Psoas muscle (tissue), 8 donors: ENCODE data around the gene RAPGEF3. TPM values are rescaled to one million over a fixed set of nuclear protein-coding genes. Genes with fewer than 3 reads are reported as not detected.

Experiments used
- ATAC-seq, 4 donors: fragments of 200-7000 bp; cut with Tn5 transposase; one replicate each; pipeline ENCODE4 v1.9.1; 2020; ENCODE audit warnings: moderate library complexity in 3 of 4, mild to moderate bottlenecking in 2 of 4
- DNase-seq, 2 donors: peaks; one replicate each; pipeline ENCODE4 v3.0.0-alpha.2; 2020
- H3K27ac ChIP-seq: fragments of 200-600 bp; one replicate; pipeline ENCODE4 v1.8.0; 2022
- H3K27me3 ChIP-seq, 3 donors: fragments of 200-600 bp in 1 of 3; one replicate each; pipeline versions ENCODE4 v1.6.1 to v1.8.0; 2013 to 2022; ENCODE audit warnings: low read length in 2 of 3, mild to moderate bottlenecking in 2 of 3, moderate library complexity in 1 of 3; ENCODE audit not compliant: insufficient read depth in 3 of 3
- H3K36me3 ChIP-seq, 2 donors: fragments of 200-600 bp in 1 of 2; one replicate each; pipeline versions ENCODE4 v1.6.1 to v1.8.0; 2013 to 2022; ENCODE audit warnings: low read depth in 1 of 2, mild to moderate bottlenecking in 1 of 2, moderate library complexity in 1 of 2; ENCODE audit not compliant: insufficient read depth in 1 of 2
- H3K4me1 ChIP-seq: fragments of 200-600 bp; one replicate; pipeline ENCODE4 v1.8.0; 2022
- H3K4me3 ChIP-seq: fragments of 200-600 bp; one replicate; pipeline ENCODE4 v1.8.0; 2022; ENCODE audit warnings: mild to moderate bottlenecking
- H3K9me3 ChIP-seq: fragments of 200-600 bp; one replicate; pipeline ENCODE4 v1.8.0; 2022
- CTCF ChIP-seq: fragments of 200-600 bp; IDR thresholded peaks from one replicate; pipeline ENCODE4 v1.8.0; 2022; ENCODE audit warnings: antibody characterized with exemption
- WGBS, 3 donors: extraction: QIAGEN DNeasy Blood & Tissue Kit; methylation state at CpG; one replicate each; pipeline versions ENCODE4 v1.1.6 to v1.1.7; 2013; 5-methylcytosine and 5-hydroxymethylcytosine counted together
- intact Hi-C, 2 donors: fragments of 100-400 bp; cut with DNase I; formaldehyde crosslinking; loops; one replicate each; pipeline versions ENCODE4 v1.11.0 to v1.14.2; 2022
- polyA plus RNA-seq, 3 donors: library from polyadenylated mRNA; stranded (reverse); fragments of 200-250 nt; gene quantifications; one replicate each; pipeline ENCODE4 v1.2.3, GENCODE V29; 2013
- total RNA-seq, 4 donors: library from RNA; stranded (reverse); fragmentation: NEBNext Ultra II Directional in 2 of 4; extraction: Animal tissue kit (Norgen Biotek cat#: 25700) in 2 of 4; gene quantifications; one replicate each; pipeline versions ENCODE4 v1.2.1 to v1.2.4, GENCODE V29; 2021 to 2023
- donor health status: healthy with polysubstance abuse.
- donor health status: DM: no; HTN: no; CAD: no; lungs with moderate emphysema.
- donor health status: Bipolar disorder and iron deficiency.
- donor health status: healthy.
- donor health status: DM: yes; HTN: yes; CAD: no.
- donor health status: DM: no; HTN: no; CAD: no.
- donor health status: DM: no; HTN: no; CAD: no.
- donor health status: DM: yes; HTN: yes; CAD: no.

The RAPGEF3 gene
- total and polyA plus RNA-seq, 7 donors: 5.1 to 29.9 (median 14.7) TPM

- Histone ChIP-seq H3K27me3 (no peaks in the 10 kb centered on the region), H3K4me1 (peaks cover 53% of the 10 kb centered on the region), H3K27ac (no peak overlapping the region), H3K36me3 (peaks cover 0 to 62% of the 10 kb centered on the region in 2 donors), H3K9me3 (no peaks in the 10 kb centered on the region), H3K4me3 (no peak overlapping the region)
- TF ChIP-seq CTCF: peak; percentile 62
- ATAC-seq (peak; percentile 55 to 63 (median 60)), DNase-seq (no peak)
- 70 to 83% (median 72%) methylated on average over 10 of the region's 10 CpGs for WGBS, 3 donors
- intact Hi-C loops: loop anchor here (1.0 to 2.0 kb wide), 2 partner anchors 40 to 41 kb away; no protein-coding TSS in a partner anchor
Observed at GRCh38 chr12:47797441-47797840, 38.8 kb upstream of the RAPGEF3 start.

- ATAC-seq (no peak), DNase-seq (no peak)
- no peak overlapping the region for H3K27ac ChIP-seq
- H3K4me1 ChIP-seq: peaks cover 38% of the 10 kb centered on the region
- no peak overlapping the region for H3K4me3 ChIP-seq
- 94 to 96% (median 95%) methylated on average over 17 to 22 of the region's 22 CpGs for WGBS, 3 donors
- no peak for TF ChIP-seq CTCF
- no peaks in the 10 kb centered on the region for H3K27me3 ChIP-seq
- H3K9me3 ChIP-seq: no peaks in the 10 kb centered on the region
- intact Hi-C loops: loop anchor here in 1 of 2 donors (2.0 kb wide), 1 partner anchor 43 kb away; no protein-coding TSS in a partner anchor
- peaks cover 6 to 70% of the 10 kb centered on the region in 2 donors for H3K36me3 ChIP-seq
Observed at GRCh38 chr12:47795814-47796411, 37.2 kb upstream of the RAPGEF3 start.

GRCh38 chr12:47795121-47795813 is 36.6 kb upstream of the RAPGEF3 start:
- Histone ChIP-seq H3K4me3 (no peak overlapping the region), H3K27ac (no peak overlapping the region), H3K36me3 (peaks cover 6 to 76% of the 10 kb centered on the region in 2 donors), H3K27me3 (no peaks in the 10 kb centered on the region), H3K9me3 (no peaks in the 10 kb centered on the region), H3K4me1 (peaks cover 31% of the 10 kb centered on the region)
- WGBS, 3 donors: 93 to 95% (median 94%) methylated on average over 21 of the region's 21 CpGs
- no peak for DNase-seq
- intact Hi-C loops: no loop called here
- TF ChIP-seq CTCF: no peak
- ATAC-seq: no peak

- TF ChIP-seq CTCF: no peak
- ATAC-seq: no peak
- no peak for DNase-seq
- no peaks in the 10 kb centered on the region for H3K27me3 ChIP-seq
- H3K4me1 ChIP-seq: peaks cover 25% of the 10 kb centered on the region
- 93 to 94% (median 94%) methylated on average over 9 of the region's 9 CpGs for WGBS, 3 donors
- peaks cover 6 to 82% of the 10 kb centered on the region in 2 donors for H3K36me3 ChIP-seq
- intact Hi-C loops: no loop called here
- no peak overlapping the region for H3K4me3 ChIP-seq
- no peaks in the 10 kb centered on the region for H3K9me3 ChIP-seq
- no peak overlapping the region for H3K27ac ChIP-seq
Observed at GRCh38 chr12:47794679-47795078, 36.0 kb upstream of the RAPGEF3 start.
